WTC11 (cell line): ENCODE data around the gene HMMR.

Experiments
- ELF4 ChIP-seq: sonication (generic); formaldehyde crosslinking; IDR thresholded peaks from 2 replicates; pipeline ENCODE4 v1.8.1; 2022; ENCODE audit warnings: low read depth, mild to moderate bottlenecking, moderate library complexity, missing genetic modification reagents
- MYBL2 ChIP-seq: sonication (generic); formaldehyde crosslinking; IDR thresholded peaks from 2 replicates; pipeline ENCODE4 v1.8.1; 2023; ENCODE audit warnings: mild to moderate bottlenecking, moderate library complexity, missing genetic modification reagents
- ZNF121 ChIP-seq: sonication (generic); formaldehyde crosslinking; IDR thresholded peaks from 2 replicates; pipeline ENCODE4 v1.8.0; 2023; ENCODE audit warnings: missing genetic modification reagents
- TF ChIP-seq, protein P1 (sequence below): sonication (generic); formaldehyde crosslinking; IDR thresholded peaks from 2 replicates; pipeline ENCODE4 v1.8.0; 2022; ENCODE audit warnings: mild to moderate bottlenecking, missing genetic modification reagents

DNA sequence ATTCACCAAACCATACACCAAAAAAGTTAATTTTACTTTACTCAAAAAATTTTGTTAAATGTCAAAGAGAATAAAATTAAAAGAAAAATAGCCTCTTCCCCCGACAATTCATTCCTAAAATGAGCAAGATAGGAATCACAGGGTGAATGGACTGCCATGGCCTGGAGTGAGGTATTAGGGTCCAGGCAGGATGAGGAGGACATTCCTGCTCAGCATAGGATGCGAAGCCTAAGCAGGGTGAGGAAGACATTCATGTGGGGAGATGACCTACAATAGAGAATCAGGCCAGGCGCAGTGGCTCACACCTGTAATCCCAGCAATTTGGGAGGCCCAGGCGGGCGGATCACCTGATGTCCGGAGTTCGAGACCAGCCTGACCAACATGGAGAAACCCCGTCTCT, 8.9 kb upstream of the HMMR start:
- TF ChIP-seq, protein P1, sequence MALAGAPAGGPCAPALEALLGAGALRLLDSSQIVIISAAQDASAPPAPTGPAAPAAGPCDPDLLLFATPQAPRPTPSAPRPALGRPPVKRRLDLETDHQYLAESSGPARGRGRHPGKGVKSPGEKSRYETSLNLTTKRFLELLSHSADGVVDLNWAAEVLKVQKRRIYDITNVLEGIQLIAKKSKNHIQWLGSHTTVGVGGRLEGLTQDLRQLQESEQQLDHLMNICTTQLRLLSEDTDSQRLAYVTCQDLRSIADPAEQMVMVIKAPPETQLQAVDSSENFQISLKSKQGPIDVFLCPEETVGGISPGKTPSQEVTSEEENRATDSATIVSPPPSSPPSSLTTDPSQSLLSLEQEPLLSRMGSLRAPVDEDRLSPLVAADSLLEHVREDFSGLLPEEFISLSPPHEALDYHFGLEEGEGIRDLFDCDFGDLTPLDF (CRISPR knock-in tag) = no peak
- no peak for TF ChIP-seq ELF4 (CRISPR knock-in tag)
- no peak for TF ChIP-seq MYBL2
- no peak for TF ChIP-seq ZNF121 (CRISPR knock-in tag)
